H1 (cell line): ENCODE data around the gene IYD. TPM values are rescaled to one million over a fixed set of nuclear protein-coding genes. Genes with fewer than 3 reads are reported as not detected.

Experiments
- CTCF ChIA-PET: fragments of 300-600 bp; sonication (Branson Sonifier 250); formaldehyde crosslinking; loops from one replicate; lab custom pipeline; 2021; ENCODE audit not compliant: partially characterized antibody; lab: Charles Lee
- POLR2A ChIA-PET: fragments of 300-600 bp; sonication (Branson Sonifier 250); formaldehyde crosslinking; loops from one replicate; lab custom pipeline; 2021; ENCODE audit warnings: inconsistent platforms; ENCODE audit not compliant: partially characterized antibody; lab: Charles Lee
- DNase-seq, 2 experiments: peaks; one replicate each; pipeline versions ENCODE4 v3.0.0 to v3.0.0-alpha.2; 2010 to 2022; ENCODE audit warnings: low spot score in 2 of 2, low read depth in 1 of 2, mixed read lengths in 1 of 2
- FAIRE-seq: peaks from 2 replicates; lab custom pipeline; 2011; peaks lifted over from hg19 to GRCh38; lab: Jason Lieb, UNC
- H2AFZ ChIP-seq: 2 replicates; pipeline ENCODE4 v1.8.1; 2012; ENCODE audit warnings: low read length, inconsistent platforms
- H2AK5ac ChIP-seq: 2 replicates; pipeline ENCODE4 v1.6.1; 2013; ENCODE audit warnings: low read depth, low read length
- H2BK120ac ChIP-seq: replicated peaks from 2 replicates; pipeline ENCODE3; 2013; ENCODE audit warnings: low read depth, low read length, inconsistent platforms
- H2BK12ac ChIP-seq: 2 replicates; pipeline ENCODE4 v1.6.1; 2013; ENCODE audit warnings: low read depth, low read length
- H2BK15ac ChIP-seq: 2 replicates; pipeline ENCODE4 v1.6.1; 2013; ENCODE audit warnings: low read length
- H2BK20ac ChIP-seq: 2 replicates; pipeline ENCODE4 v1.6.1; 2013; ENCODE audit warnings: low read length
- H2BK5ac ChIP-seq: 2 replicates; pipeline ENCODE4 v1.6.1; 2013; ENCODE audit warnings: low read depth, low read length
- H3K14ac ChIP-seq: 2 replicates; pipeline ENCODE4 v1.6.1; 2013; ENCODE audit warnings: inconsistent platforms; ENCODE audit not compliant: insufficient read length
- H3K18ac ChIP-seq: 2 replicates; pipeline ENCODE4 v1.6.1; 2013; ENCODE audit warnings: low read length; ENCODE audit errors: extremely low read depth
- H3K23ac ChIP-seq: 2 replicates; pipeline ENCODE4 v1.6.1; 2013; ENCODE audit warnings: inconsistent platforms; ENCODE audit not compliant: insufficient read length
- H3K23me2 ChIP-seq: 2 replicates; pipeline ENCODE4 v1.6.1; 2013; ENCODE audit warnings: low read depth, low read length
- H3K27ac ChIP-seq: 2 replicates; pipeline ENCODE4 v1.6.1; 2011; ENCODE audit warnings: low read depth, low read length, inconsistent platforms
- H3K27me3 ChIP-seq, 4 experiments: replicated peaks in 1 of 4; 1 replicate in 1 of 4; 2 replicates in 3 of 4; pipeline versions ENCODE4 v1.6.1 to v1.8.1; 2011 to 2013; ENCODE audit warnings: low read length in 3 of 4, mild to moderate bottlenecking in 3 of 4, inconsistent platforms in 2 of 4, mixed read lengths in 2 of 4, moderate library complexity in 1 of 4; ENCODE audit not compliant: control insufficient read depth in 3 of 4, insufficient read depth in 3 of 4; ENCODE audit errors: extremely low read depth in 1 of 4
- H3K36me3 ChIP-seq, 4 experiments: 2 replicates each; pipeline versions ENCODE4 v1.6.1 to v1.8.1; 2011 to 2013; ENCODE audit warnings: mild to moderate bottlenecking in 4 of 4, low read length in 3 of 4, moderate library complexity in 2 of 4, control low read depth in 1 of 4, inconsistent platforms in 1 of 4; ENCODE audit not compliant: insufficient read depth in 4 of 4, control insufficient read depth in 2 of 4
- H3K4ac ChIP-seq: replicated peaks from 2 replicates; pipeline ENCODE3; 2013; ENCODE audit warnings: low read length, low read depth, mixed read lengths, inconsistent platforms; ENCODE audit not compliant: insufficient read length
- H3K4me1 ChIP-seq, 4 experiments: replicated peaks in 1 of 4; 1 replicate in 1 of 4; 2 replicates in 3 of 4; pipeline versions ENCODE4 v1.6.1 to v1.8.1; 2011 to 2013; ENCODE audit warnings: low read length in 3 of 4, inconsistent platforms in 2 of 4, mixed read lengths in 1 of 4; ENCODE audit not compliant: insufficient read depth in 4 of 4, control insufficient read depth in 3 of 4
- H3K4me2 ChIP-seq, 2 experiments: 2 replicates each; pipeline versions ENCODE4 v1.6.1 to v1.8.1; 2011 to 2013; ENCODE audit warnings: low read depth in 2 of 2, low read length in 2 of 2, control low read depth in 1 of 2, inconsistent platforms in 1 of 2, mild to moderate bottlenecking in 1 of 2; ENCODE audit not compliant: insufficient read depth in 1 of 2
- H3K4me3 ChIP-seq, 4 experiments: fragments of 200-600, 300-600 bp in 1 of 4; sonication (generic), shearing (Covaris generic), sonication (Bioruptor Twin) in 1 of 4; 2 replicates each; pipeline versions ENCODE4 v1.5.1 to v1.8.1; 2011 to 2016; ENCODE audit warnings: low read length in 4 of 4, low read depth in 3 of 4, control low read depth in 2 of 4, inconsistent platforms in 2 of 4, mild to moderate bottlenecking in 2 of 4, mixed read lengths in 1 of 4, moderate library complexity in 1 of 4; ENCODE audit not compliant: insufficient read depth in 2 of 4; ENCODE audit errors: extremely low read depth in 1 of 4
- H3K56ac ChIP-seq: replicated peaks from 2 replicates; pipeline ENCODE3; 2013; ENCODE audit warnings: low read depth, mild to moderate bottlenecking, mixed read lengths, low read length, inconsistent platforms; ENCODE audit not compliant: insufficient read length
- H3K79me1 ChIP-seq: 2 replicates; pipeline ENCODE4 v1.6.1; 2013; ENCODE audit warnings: low read depth, low read length, control low read depth
- H3K79me2 ChIP-seq, 2 experiments: 2 replicates each; pipeline versions ENCODE4 v1.6.1 to v1.8.1; 2012 to 2013; ENCODE audit warnings: low read length in 2 of 2, mild to moderate bottlenecking in 2 of 2, inconsistent platforms in 1 of 2; ENCODE audit not compliant: insufficient read depth in 2 of 2, control insufficient read depth in 1 of 2
- H3K9ac ChIP-seq, 4 experiments: replicated peaks in 1 of 4; 1 replicate in 1 of 4; 2 replicates in 3 of 4; pipeline versions ENCODE4 v1.6.1 to v1.8.1; 2011 to 2013; ENCODE audit warnings: low read depth in 3 of 4, low read length in 3 of 4, control low read depth in 2 of 4, mild to moderate bottlenecking in 2 of 4, moderate library complexity in 2 of 4, inconsistent platforms in 1 of 4; ENCODE audit errors: extremely low read depth in 1 of 4
- H3K9me3 ChIP-seq, 2 experiments: 2 replicates each; pipeline versions ENCODE4 v1.6.1 to v1.8.1; 2012 to 2013; ENCODE audit warnings: mild to moderate bottlenecking in 2 of 2, moderate library complexity in 2 of 2, control low read depth in 1 of 2, inconsistent platforms in 1 of 2, low read depth in 1 of 2, low read length in 1 of 2, mixed read lengths in 1 of 2; ENCODE audit not compliant: insufficient read depth in 2 of 2
- H4K20me1 ChIP-seq, 2 experiments: replicated peaks in 1 of 2; 2 replicates each; pipeline versions ENCODE3 to v1.8.1; 2011 to 2013; ENCODE audit warnings: inconsistent platforms in 2 of 2, low read length in 2 of 2, mild to moderate bottlenecking in 1 of 2; ENCODE audit not compliant: insufficient read depth in 2 of 2, control insufficient read depth in 1 of 2
- H4K5ac ChIP-seq: 2 replicates; pipeline ENCODE4 v1.6.1; 2013; ENCODE audit warnings: low read length, low read depth, mixed read lengths, inconsistent platforms; ENCODE audit not compliant: insufficient read length
- H4K8ac ChIP-seq: 2 replicates; pipeline ENCODE4 v1.8.0; 2013; ENCODE audit warnings: mild to moderate bottlenecking, moderate library complexity, low read length, inconsistent platforms; ENCODE audit not compliant: insufficient read depth; ENCODE audit errors: extremely low read depth
- H4K91ac ChIP-seq: replicated peaks from 2 replicates; pipeline ENCODE3; 2013; ENCODE audit warnings: low read length, mixed read lengths, inconsistent platforms; ENCODE audit not compliant: insufficient read length
- CTCF ChIP-seq, 3 experiments: IDR thresholded peaks; 1 replicate in 2 of 3; 2 replicates in 1 of 3; pipeline versions ENCODE4 v1.5.1 to v1.6.1; 2011; ENCODE audit warnings: low read length in 3 of 3, mild to moderate bottlenecking in 3 of 3, inconsistent platforms in 2 of 3, low read depth in 1 of 3, moderate library complexity in 1 of 3; ENCODE audit not compliant: insufficient read depth in 1 of 3; ENCODE audit errors: control extremely low read depth in 1 of 3
- RAD21 ChIP-seq, 2 experiments: IDR thresholded peaks in 1 of 2; conservative IDR thresholded peaks in 1 of 2; 2 replicates each; pipeline ENCODE4 v1.6.1; 2011; ENCODE audit warnings: low read depth in 2 of 2, low read length in 2 of 2, improper control_type of control experiment in 1 of 2, inconsistent platforms in 1 of 2, mild to moderate bottlenecking in 1 of 2, moderate library complexity in 1 of 2
- ZNF274 ChIP-seq: IDR thresholded peaks from 2 replicates; pipeline ENCODE4 v1.7.0; 2012; ENCODE audit warnings: low read length, borderline replicate concordance; ENCODE audit errors: extremely low read depth
- whole genome bisulfite sequencing, 2 experiments: shearing (Covaris generic) in 1 of 2; methylation state at CpG; one replicate each; pipeline versions ENCODE4 v1.1.6 to v1.1.7; 2013 to 2015; ENCODE audit warnings: low lambda C conversion rate in 2 of 2, mixed read lengths in 2 of 2, inconsistent platforms in 1 of 2, low coverage in 1 of 2, missing lambda C conversion rate in 1 of 2; ENCODE audit not compliant: insufficient replicate concordance in 2 of 2, insufficient coverage in 1 of 2, insufficient read length in 1 of 2; ENCODE audit errors: extremely low coverage in 1 of 2, missing lambda C conversion rate in 1 of 2; 5-methylcytosine and 5-hydroxymethylcytosine counted together
- polyA plus RNA-seq, 7 experiments: library from polyadenylated mRNA; depleted of rRNA in 3 of 7; stranded (reverse) in 5 of 7; unstranded in 2 of 7; fragments of >200 nt in 5 of 7; fragments of 200-250 nt in 2 of 7; gene quantifications; 1 replicate in 5 of 7; 2 replicates in 1 of 7; 4 replicates in 1 of 7; pipeline versions ENCODE4 v1.2.1 to v1.2.3, GENCODE V29; 2011 to 2013; ENCODE audit warnings: missing spikeins in 2 of 7, mixed read lengths in 2 of 7
- total RNA-seq: library from RNA; stranded (reverse); fragmentation: NEBNext Ultra II Directional; extraction: Animal tissue kit (Norgen Biotek cat#: 25700); gene quantifications from 2 replicates; pipeline ENCODE4 v1.2.1, GENCODE V29; 2021

IYD gene
- total and polyA plus RNA-seq, 2 of the 8 experiments (the other 6 are each of a cell fraction or from before 2014, with no cell fraction given): not detected

GRCh38 chr6:150352321-150353296, 16.2 kb upstream of the IYD start:
- no peak overlapping the region for H2BK120ac ChIP-seq
- no peak overlapping the region for H3K4ac ChIP-seq
- no peak overlapping the region for H3K14ac ChIP-seq
- no peak overlapping the region for H3K23ac ChIP-seq
- H3K23me2 ChIP-seq: no peaks in the 10 kb centered on the region
- no peak overlapping the region for H4K5ac ChIP-seq
- FAIRE-seq (no peak), DNase-seq (no peak)
- H3K56ac ChIP-seq: no peak overlapping the region
- H2BK20ac ChIP-seq: no peak overlapping the region
- no peak overlapping the region for H2BK5ac ChIP-seq
- H2BK15ac ChIP-seq: no peak overlapping the region
- no peak overlapping the region for H3K18ac ChIP-seq
- H4K20me1 ChIP-seq: no peaks in the 10 kb centered on the region
- no peak overlapping the region for H2AFZ ChIP-seq
- no peak overlapping the region for H4K8ac ChIP-seq
- H4K91ac ChIP-seq: no peak overlapping the region
- 87% methylated on average over 5 of the region's 5 CpGs; no CpG with 5 or more reads in 1 of the 2 experiments for WGBS, 2 experiments
- no peaks in the 10 kb centered on the region for H3K4me1 ChIP-seq
- no peak overlapping the region for H3K4me2 ChIP-seq
- no peak overlapping the region for H2AK5ac ChIP-seq
- H3K36me3 ChIP-seq: no peaks in the 10 kb centered on the region
- H3K27me3 ChIP-seq: no peaks in the 10 kb centered on the region
- CTCF ChIA-PET: interaction anchor here (1.0 to 1.9 kb wide), 5 partner anchors 37 to 282 kb away, joined by 3 to 6 read pairs (median 4); no protein-coding TSS in a partner anchor
- H3K4me3 ChIP-seq: no peak overlapping the region
- POLR2A ChIA-PET: no interaction called here
- H3K27ac ChIP-seq: no peak overlapping the region
- no peak overlapping the region for H3K9ac ChIP-seq
- H3K9me3 ChIP-seq: no peaks in the 10 kb centered on the region
- no peak overlapping the region for H2BK12ac ChIP-seq
- TF ChIP-seq CTCF (IDR thresholded peaks at IDR 0.05; ENCODE audit: control extremely low read depth in 1 of 3, insufficient read depth in 1 of 3, low read depth in 1 of 3, low read length in 3 of 3) (peak in 1 of 3 experiments; percentile 3; a peak in 1 of 4 replicates), ZNF274 (no peak), RAD21 (IDR thresholded peaks at IDR 0.05 in 1 of 2, conservative IDR thresholded peaks at IDR 0.05 in 1 of 2; ENCODE audit: low read depth in 2 of 2, low read length in 2 of 2) (peak; percentile 17 to 23; a peak in 1 of 4 replicates)
- no peaks in the 10 kb centered on the region for H3K79me1 ChIP-seq
- no peaks in the 10 kb centered on the region for H3K79me2 ChIP-seq
